Activated T-cell treated with anti-CD3 and anti-CD28 coated beads, Interleukin-2, amount 50 U/mL, for 48 hours (primary cell): ENCODE measurements around the gene ADPRS.

Experiments used
- DNase-seq, 2 experiments: peaks; one replicate each; pipeline ENCODE4 v3.0.0-alpha.2; 2020

Gene ADPRS, protein sequence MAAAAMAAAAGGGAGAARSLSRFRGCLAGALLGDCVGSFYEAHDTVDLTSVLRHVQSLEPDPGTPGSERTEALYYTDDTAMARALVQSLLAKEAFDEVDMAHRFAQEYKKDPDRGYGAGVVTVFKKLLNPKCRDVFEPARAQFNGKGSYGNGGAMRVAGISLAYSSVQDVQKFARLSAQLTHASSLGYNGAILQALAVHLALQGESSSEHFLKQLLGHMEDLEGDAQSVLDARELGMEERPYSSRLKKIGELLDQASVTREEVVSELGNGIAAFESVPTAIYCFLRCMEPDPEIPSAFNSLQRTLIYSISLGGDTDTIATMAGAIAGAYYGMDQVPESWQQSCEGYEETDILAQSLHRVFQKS

GRCh38 chr1:36088577-36089392 is at the start of gene ADPRS:
Gene ADPRS, plus strand, starts transcription at chr1:36088892. Its CDS starts 13 bp downstream, at chr1:36088905.
- DNase-seq = peak; percentile 94 to 95

GRCh38 chr1:36040238-36040637 is 48.5 kb upstream of the ADPRS start:
- DNase-seq = no peak

- no peak for DNase-seq
Measured at GRCh38 chr1:36051821-36052220, 36.9 kb upstream of the ADPRS start.

DNA sequence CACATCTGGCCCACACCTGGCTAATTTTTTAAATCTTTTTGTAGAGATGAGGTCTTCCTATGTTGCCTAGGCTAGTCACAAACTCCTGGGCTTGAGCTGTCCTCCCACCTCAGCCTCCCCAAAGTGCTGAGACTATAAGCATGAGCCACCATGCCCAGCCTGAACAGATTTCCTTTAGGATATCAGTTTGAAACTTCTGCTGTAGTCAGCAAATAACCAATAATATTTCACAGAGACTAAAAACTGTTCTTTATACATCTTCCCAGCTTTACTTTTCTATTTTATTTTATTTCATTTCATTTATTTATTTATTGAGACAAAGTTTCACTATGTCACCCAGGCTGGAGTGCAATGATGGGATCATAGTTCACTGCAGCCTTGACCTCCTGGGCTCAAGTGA is 34.7 kb upstream of the ADPRS start:
- no peak for DNase-seq

- no peak for DNase-seq
Measured at GRCh38 chr1:36055706-36056105, 33.0 kb upstream of the ADPRS start.

GRCh38 chr1:36062315-36062714 is 26.4 kb upstream of the ADPRS start:
- no peak for DNase-seq

- DNase-seq = no peak
Measured at GRCh38 chr1:36067871-36068270, 20.8 kb upstream of the ADPRS start.

- no peak for DNase-seq
Measured at GRCh38 chr1:36068866-36069265, 19.8 kb upstream of the ADPRS start.

DNA sequence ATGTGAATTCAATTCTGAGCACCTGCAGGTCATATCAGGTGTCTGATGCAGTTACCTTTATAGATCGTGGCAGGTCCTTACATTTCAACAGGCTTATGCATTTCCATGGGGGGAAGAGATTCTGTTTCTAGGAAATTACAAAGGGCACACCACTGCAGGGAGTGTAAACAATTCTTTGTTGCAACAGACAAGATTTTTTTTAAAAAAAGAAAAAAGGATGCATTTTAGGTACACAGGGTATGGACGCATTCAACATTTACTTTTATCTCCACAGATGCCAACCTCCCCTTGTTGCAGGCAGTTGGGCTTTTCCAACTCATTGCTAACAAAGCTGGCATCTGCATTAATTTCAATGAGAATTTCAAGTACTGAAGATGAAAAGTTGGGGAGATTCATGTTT is 18.3 kb upstream of the ADPRS start:
- DNase-seq = no peak

GRCh38 chr1:36076979-36077573 is 11.6 kb upstream of the ADPRS start:
- DNase-seq = no peak

- DNase-seq = no peak
Measured at GRCh38 chr1:36080236-36080635, 8.5 kb upstream of the ADPRS start.

GRCh38 chr1:36080801-36081200 is 7.9 kb upstream of the ADPRS start:
- no peak for DNase-seq

- DNase-seq = no peak
Measured at GRCh38 chr1:36081926-36082485, 6.7 kb upstream of the ADPRS start.

- peak in 1 of 2 experiments; percentile 12 for DNase-seq
Measured at GRCh38 chr1:36083219-36083618, 5.5 kb upstream of the ADPRS start.

GRCh38 chr1:36083635-36084496 is 4.8 kb upstream of the ADPRS start, which contains the start of gene TEKT2:
Gene TEKT2, plus strand, starts transcription at chr1:36084094. Its CDS starts 828 bp downstream, at chr1:36084922.
- DNase-seq = peak in 1 of 2 experiments; percentile 21

DNA sequence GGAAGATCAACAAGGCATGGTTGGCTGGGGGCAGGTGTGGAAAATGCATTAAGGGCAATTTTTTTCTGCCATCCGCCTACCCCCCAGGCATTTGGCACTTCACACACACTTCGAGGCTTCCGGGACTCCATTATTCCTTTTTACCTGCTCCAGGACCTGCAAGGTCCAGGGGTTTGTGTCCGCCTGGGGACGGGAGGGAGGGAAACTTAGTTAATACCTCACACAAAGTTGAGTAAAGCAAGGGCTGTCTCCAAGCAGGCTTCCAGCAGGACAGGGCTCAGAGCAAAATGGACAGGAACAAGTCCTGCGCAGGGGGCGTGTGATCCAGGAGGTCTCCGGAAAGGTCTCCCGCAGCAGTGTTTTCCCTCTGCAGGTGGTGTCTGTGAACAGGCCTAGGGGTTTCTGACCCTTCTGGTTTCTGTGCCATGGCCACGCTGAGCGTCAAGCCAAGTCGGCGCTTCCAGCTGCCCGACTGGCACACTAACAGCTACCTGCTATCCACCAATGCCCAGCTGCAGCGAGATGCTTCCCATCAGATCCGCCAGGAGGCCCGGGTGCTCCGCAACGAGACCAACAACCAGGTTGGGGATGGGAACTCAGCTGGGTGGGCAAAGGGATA is 4.1 kb upstream of the ADPRS start:
- DNase-seq = peak in 1 of 2 experiments; percentile 13

DNA sequence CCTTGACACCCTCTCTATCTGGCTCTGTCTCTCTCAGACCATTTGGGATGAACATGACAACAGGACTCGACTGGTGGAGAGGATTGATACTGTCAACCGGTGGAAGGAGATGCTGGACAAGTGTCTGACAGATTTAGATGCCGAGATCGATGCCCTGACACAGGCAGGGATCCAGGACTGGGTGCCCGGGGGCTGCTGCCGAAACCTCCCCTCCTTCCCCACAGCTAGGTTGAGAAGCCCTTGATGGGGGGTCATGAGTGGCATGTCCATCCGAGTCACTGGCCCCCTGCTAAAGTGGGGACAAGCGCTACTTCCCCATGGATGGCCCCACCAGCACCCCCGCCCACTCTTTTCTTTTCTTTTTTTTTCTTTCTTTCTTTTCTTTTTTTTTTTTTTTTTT is 3.6 kb upstream of the ADPRS start:
- DNase-seq = peak; percentile 14 to 15

GRCh38 chr1:36085686-36086526 is 2.8 kb upstream of the ADPRS start:
- peak; percentile 12 for DNase-seq

DNA sequence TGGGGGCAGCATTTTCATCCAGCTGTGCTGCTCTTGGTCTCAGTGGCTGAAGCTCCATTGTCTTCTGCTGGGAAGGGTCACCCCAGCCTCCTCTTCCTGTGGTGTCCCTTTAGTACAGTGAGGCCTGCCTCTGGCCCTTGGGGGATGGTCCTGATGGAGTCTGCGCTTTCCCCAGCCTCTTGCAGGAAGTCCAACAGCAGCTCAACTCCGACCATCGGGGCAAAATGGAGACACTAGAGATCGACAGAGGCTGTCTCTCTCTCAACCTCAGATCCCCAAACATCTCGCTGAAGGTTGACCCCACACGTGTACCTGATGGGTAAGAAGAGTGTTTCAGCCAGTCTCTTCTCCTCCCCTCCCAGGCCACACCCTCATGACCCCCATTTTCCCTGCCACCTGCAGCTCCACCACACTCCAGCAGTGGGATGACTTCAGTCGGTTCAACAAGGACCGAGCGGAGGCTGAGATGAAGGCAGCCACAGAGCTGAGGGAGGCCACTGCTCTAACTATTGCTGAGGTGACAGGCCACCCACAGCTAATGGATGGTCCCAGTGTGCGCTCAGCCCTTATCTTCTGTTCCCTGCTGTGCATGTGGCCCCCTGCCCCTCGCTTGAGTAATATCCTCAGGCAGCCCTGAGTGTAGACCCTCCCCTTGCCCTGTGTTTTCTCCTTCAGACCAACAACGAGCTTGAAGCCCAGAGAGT is 2.0 kb upstream of the ADPRS start:
- peak; percentile 14 to 16 for DNase-seq
